Fibroblast of skin of right biceps (primary cell): ENCODE results near the gene PPP6R2.
"Not testable (repeated sequence)": the region's sequence is repeated elsewhere in the genome, so short reads cannot be mapped to it uniquely, and the experiment has no call there.

Experiments used
- DNase-seq: peaks from one replicate; pipeline ENCODE4 v3.0.0-alpha.2; 2013

Gene PPP6R2

DNA sequence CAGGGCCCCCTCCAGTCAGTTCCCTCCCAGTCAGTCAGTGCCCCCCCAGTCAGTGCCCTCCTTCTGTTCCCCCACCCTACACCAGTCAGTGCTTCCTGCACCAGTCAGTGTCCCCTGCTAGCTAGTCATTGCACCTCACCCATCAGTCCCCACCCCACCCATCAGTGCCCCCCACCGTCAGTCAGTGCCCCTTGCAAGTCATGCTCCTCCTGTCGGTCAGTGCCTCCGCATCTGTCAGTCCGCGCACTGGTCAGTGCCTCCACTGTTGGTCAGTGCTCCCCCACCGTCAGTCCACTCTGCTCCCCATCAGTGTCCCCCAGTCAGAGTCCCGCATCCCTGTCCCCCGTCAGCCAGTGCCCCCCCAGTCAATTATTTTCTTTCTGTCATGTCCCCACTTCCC is 3.3 kb downstream of the PPP6R2 start:
- DNase-seq: no peak

DNA sequence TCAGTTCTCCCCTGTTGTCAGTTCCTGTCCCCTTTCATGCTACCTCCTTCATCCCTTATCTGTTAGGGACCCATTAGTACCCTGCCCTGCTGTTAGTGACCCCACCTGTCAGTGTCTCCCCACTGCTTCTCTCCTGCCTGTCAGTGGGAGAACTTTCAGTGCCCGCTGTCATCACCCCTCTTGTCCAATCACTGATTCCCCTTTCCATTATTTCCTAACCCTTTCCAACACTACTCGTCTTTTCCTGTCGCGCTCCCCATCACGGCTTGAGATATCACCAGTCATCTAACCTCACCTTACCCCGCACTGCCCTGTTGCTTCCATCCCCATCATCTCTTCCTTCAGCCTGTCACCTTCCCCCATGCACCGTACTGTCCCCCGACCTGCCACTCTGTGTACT is 4.0 kb downstream of the PPP6R2 start:
- DNase-seq: no peak

DNA sequence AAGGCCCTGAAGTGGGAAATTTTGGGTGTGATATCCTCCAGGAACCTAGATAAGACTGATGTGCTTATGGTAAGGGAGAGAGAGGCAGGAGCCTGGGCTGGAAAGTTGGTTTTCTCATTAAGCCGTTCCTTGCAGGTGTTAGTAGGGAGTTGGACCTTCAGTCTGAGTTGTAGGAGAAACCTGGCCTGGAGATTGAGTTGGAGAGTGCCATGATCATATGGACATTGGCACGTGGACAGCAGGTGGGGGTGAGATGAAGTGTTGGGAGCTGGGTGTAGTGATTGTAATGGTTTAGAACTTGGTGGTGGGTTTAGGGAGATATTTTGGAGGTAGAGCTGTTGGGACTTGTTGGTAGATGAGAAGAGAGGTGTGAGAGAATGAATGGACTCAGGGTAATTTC is 4.9 kb downstream of the PPP6R2 start:
- DNase-seq: no peak

DNA sequence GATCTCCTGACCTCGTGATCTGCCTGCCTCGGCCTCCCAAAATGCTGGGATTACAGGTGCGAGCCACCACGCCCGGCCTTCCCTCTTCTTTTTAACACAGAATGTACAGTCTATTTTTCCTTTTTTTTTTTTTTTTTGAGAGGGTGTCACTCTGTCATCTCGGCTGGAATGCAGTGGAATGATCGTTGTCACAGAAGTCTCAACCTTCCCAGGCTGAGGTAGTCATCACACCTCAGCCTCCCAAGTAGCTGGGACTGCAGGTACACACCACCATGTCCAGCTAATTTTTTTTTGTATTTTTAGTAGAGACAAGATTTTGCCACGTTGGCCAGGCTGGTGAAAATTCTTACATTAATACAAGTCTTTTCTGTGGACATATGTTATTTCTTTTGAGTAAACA is 13.1 kb downstream of the PPP6R2 start:
- no peak for DNase-seq

DNA sequence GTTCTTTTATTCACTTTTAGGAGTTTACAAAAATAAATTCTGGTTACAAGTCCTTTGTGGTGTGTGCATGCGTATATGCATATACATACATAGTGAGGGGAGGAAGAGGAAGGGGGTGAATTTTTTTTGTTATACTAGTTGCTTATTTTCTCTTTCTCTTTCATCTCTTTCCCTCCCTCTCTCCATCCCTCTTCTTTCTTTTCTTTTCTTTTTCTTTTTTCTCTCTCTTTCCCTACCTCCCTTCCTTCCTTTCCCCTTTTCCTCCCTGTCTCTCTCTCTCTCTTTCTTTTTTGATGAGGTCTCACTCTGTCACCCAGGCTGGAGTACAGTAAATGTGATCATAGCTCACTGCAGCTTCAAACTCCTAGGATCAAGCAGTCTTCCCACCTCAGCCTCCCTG is 14.1 kb downstream of the PPP6R2 start:
- DNase-seq: no peak

DNA sequence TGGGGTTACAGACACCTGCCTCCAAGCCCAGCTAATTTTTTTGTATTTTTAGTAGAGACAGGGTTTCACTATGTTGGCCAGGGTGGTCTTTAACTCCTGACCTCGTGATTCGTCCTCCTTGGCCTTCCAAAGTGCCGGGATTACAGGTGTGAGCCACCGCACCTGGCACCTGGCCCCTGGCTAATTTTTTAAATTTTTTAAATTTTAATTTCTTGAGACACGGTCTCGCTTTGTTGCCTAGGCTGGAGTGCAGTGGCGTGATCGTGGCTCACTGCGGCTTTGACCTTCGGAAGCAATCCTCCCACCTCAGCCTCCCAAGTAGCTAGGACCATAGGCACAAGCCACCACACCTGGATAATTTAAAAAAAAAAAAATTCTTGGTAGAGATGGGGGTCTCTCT is 14.6 kb downstream of the PPP6R2 start:
- DNase-seq: no peak

DNA sequence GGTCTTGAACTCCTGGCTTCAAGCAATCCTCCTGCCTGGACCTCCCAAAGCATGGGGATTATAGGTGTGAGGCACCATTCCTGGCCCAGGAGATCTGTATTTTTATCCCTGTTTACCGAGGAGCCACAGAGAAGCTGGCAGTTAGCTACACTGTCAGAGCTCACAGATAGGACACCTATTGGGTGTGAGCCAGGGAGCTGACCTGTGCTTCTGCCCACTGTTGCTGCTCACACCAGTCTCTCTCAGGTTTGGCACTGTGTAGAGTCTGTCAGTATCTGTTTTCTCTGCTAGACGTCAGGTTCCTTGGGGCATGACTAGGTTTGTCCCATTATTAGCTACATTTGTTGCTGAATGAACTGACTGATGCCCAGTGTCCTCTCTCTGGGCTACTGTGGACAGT is 17.5 kb downstream of the PPP6R2 start:
- DNase-seq: no peak

DNA sequence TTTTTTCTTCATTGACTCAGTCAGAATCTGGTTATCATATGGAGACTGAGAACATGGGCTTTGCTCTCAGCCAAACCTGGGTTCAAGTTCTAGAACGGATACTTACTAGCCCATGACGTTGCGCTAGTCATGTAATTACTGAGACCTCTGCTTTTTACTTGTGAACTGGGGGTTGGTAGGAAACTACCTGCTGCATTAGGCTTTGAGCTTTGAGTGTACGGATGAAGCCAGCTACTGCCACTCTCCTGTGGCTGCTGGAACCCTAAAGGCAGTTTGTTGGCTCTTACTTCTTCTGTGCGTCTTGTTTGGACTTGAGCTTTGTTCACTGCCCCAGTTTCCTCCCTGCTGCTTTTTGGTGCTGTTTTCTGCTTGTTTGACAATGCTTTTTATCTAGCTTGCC is 18.1 kb downstream of the PPP6R2 start:
- no peak for DNase-seq

DNA sequence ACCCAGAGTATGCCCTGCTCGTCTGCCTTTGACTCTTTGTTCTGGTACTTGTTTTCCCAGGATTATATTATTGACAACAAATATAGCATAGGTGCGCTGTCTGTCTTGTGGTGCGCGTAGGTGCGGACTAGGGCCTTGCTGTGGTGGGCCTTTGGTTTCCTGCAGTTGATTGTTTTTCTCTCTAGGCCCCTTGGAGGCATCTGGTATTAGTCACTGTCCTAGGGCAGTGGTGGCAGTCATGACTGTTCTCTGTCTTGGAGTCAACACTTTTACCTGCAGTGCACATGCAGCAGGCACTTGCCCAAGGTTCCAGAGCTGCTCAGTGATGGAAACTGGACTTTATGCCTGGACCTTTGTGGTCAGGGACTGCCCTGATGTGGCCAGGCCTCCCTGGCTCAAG is 18.6 kb downstream of the PPP6R2 start:
- DNase-seq: no peak

DNA sequence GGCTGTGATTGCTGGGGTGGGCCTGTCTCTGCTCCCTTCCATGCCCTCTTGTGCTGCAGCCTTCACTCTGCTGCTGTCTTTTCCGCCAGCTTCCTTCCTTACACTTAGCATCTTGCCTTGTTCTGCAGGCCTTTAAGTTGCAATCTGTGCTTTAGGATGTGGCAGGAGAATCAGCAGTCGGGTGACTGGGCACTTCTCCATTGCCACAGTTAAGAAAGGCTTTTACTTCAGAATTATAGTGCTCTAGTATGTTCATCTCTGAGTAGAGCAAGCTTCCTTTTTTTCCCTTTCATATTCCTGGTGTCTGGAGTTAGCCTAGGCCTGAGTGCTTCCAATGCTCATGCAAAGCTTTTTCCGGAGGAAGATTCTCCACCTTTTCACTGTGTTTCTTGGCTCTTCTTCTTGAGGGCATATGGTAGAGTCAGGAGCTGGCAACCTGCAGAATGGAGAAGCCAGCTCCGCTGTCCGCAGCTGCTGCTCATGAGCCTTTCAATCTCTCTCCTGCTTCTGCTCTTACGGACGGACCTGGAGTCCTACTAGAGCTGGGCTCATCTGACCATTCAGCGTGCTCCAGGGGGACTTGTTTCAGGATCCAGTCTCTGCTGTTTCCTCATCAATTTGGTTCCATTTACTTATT is 20.2 kb downstream of the PPP6R2 start:
- no peak for DNase-seq

DNA sequence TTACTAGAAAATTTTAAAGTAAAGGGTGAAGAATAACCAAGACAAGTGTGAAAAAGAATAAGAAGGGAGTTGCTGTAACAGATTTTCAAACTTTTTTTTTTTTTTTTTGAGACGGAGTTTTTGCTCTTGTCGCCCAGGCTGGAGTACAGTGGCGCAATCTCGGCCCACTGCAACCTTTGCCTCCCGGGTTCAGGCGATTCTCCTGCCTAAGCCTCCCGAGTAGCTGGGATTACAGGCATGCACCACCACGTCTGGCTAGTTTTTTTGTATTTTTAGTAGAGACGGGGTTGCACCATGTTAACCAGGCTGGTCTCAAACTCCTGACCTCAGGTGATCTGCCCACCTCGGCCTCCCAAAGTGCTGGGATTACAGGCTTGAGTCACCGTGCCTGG is 20.7 kb downstream of the PPP6R2 start:
- DNase-seq: not testable (repeated sequence)

DNA sequence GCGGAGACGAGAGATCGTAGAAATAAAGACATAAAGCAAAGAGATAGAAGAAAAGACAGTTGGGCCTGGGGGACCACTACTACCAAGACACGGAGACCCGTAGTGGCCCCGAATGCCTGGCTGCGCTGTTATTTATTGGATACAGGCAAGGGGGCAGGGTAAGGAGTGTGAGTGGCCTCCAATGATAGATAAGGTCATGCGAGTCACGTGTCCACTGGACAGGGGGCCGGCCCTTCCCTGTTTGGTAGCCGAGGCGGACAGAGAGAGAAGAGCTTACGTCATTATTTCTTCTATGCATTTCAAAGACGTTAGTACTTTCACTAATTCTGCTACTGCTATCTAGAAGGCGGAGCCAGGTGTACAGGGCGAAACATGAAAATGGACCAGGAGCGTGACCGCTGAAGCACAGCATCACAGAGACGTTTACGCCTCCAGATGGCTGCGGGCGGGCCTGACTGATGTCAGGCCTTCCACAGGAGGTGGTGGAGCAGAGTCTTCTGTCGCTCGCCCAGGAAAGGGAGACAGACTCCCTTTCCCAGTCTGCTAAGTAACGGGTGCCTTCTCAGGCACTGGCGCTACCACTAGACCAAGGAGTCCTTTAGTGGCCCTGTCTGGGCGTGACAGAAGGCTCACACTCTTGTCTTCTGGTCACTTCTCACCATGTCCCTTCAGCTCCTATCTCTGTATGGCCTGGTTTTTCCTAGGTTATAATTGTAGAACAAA is 24.8 kb downstream of the PPP6R2 start:
- DNase-seq: no peak

DNA sequence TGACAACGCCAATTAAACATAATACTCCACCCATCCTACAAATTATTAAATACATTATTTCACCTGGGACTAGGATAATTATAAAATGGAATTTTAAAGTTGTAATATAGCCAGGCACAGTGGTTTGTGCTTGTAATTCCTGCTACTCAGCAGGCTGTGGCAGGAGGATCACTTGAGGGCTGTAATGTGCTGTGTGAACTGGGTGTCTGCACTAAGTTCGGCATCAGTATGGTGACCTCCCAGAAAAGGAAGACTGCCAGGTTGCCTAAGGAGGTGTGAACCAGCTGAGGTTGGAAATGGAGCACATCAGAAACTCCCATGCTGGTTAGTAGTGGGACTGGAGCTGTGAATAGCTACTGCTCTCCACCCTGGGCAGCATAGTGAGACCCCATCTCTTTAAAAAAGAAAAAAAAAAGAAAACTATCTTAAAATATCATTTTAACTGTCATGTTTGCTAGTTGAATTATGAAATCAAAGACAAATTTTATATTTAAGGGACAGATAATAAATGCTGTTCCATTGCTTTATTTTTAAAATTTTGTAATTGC is 28.0 kb downstream of the PPP6R2 start:
- no peak for DNase-seq

DNA sequence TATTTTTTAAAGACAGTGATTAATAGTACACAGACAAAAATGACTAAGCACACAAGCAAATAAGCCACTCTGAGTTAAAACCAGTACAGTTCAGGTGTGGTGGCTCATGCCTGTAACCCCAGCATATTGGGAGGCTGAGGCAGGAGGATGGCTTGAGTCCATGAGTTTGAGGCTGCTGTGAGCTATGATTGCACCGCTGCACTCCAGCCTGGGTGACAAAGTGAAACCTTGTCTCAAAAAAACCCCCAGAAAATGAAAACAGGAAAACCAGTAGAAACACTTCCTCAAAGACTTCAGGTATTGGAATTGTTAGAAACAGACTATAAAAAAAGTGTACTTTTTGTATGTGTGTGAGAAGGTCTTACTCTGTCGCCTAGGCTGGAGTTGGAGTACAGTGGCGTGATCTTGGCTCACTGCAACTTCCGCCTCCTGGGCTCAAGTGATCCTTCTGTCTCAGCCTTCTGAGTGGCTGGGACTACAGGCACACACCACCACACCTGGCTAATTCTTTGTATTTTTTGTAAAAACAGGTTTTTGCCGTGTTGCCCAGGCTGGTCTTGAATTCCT is 33.0 kb downstream of the PPP6R2 start:
- DNase-seq: no peak

DNA sequence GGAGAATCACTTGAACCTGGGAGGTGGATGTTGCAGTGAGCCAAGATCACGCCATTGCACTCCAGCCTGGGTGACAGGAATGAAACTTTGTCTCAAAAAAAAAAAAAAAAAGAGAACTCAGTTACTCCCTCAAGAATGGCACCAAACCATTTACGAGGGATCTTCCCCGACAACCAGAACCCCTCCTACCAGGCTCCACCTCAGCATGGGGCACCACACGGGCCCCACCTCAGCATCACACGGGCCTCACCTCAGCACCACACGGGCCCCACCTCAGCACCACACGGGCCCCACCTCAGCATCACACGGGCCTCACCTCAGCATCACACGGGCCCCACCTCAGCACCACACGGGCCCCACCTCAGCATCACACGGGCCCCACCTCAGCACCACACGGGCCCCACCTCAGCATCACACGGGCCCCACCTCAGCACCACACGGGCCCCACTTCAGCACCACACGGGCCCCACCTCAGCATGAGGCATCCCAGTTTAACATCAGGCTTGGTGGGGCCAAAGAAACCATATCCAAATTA is 38.0 kb downstream of the PPP6R2 start:
- not testable (repeated sequence) for DNase-seq

DNA sequence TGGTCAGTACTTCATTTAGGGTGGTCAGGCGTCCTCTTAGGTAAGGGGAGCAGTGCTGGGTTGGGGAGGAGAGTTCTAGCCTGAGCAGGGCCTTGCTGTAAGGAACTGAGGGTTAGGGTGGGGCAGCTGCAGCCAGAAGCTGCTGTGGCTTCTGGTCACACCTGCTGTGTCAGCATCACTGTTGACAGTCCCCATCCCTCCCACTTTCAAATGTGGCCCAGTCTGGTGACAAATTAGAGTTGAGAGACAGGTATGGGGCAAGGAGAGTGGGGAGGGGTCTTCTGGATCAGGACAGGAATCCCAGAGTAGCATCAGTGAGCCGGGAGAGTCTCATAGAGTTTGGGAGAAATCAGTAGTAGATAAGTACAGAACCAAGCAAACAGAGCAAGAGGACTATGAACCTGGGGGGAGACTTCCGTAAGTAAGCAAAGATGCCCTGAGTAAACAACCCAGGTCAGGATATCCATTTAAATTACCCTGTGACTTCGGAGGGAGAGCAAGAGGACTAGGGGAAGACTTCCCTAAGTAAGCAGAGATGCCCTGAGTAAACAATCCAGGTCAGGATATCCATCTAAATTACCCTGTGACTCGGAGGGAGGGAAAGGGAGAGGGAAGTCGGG is 53.7 kb downstream of the PPP6R2 start:
- DNase-seq: peak; percentile 9

DNA sequence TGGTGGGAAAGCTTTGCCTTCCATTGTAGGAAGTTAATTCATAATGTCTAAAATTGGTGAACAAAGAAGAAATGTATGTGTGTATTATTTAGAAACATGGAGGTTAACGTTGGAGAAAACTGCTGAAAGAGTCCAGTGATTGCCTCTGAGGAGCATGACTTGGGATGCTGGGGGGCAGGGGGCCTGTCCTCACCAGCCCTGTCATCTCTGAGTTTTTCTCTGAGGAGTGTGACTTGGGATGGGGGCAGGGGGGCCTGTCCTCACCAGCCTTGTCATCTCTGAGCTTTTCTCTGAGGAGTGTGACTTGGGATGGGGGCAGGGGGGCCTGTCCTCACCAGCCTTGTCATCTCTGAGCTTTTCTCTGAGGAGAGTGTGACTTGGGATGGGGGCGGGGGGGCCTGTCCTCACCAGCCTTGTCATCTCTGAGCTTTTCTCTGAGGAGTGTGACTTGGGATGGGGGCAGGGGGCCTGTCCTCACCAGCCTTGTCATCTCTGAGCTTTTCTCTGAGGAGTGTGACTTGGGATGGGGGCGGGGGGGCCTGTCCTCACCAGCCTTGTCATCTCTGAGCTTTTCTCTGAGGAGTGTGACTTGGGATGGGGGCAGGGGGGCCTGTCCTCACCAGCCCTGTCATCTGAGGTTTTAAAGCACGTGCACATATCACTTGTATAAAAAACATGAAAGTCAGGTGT is 54.4 kb downstream of the PPP6R2 start:
- peak; percentile 22 for DNase-seq

DNA sequence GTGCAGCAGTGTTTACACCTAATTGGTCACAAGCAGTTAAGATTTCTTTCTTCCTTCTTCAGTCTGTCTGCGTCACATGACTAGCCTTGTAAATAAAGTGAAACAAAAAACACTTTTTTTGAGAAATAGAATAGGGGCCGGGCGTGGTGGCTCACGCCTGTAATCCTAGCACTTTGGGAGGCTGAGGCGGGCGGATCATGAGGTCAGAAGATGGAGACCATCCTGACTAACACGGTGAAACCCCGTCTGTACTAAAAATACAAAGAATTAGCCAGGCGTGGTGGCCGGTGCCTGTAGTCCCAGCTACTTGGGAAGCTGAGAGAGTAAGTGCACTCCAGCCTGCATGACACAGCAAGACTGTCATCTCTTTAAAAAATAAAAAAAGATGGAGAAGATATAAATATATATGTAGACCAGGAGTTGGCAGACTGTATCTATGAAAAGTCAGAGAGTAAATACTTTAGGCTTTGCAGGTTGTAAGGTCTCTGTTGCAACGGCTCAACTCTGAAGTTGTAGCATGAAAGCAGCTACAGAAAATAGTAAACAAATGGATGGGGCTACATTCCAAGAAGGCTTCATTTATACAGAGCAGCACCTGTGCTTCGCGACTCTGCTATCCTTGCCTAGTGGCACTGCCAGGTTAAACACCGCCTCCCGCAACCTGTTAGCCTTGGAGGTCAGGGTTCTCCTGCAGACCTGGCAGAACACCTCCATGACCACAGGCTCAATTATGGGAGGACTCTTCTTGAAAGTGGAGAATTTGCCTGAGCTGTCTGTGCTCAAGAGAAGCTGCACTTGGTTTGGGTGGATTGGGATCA is 55.9 kb downstream of the PPP6R2 start:
- DNase-seq: no peak

DNA sequence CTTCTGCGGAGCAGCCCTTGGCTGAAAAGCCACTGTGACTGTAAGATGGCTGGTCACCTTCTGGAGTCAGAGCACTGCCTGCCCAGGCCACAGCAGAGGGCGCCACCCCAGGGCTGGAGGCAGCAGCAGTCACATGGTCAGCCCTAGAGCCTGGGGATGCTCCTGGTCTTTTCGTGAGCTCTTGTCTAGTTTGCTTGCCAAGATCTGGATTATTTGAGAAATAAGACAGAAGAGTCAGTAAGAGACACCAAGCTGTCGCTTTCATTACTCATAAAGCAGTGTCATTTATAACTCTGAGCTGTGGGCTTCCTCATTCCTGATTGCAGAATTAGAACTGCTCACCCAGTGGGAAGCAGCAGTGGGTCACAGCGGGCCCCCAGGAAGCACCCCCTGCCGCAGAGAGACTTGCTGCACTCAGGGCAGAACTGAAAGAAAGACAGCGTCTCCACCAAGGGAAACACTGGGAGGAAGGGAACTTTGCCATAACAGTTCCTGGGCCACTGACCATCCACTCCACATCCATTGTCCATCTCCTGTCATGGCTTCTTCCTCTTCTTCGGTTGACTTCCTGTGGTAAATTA is 56.7 kb downstream of the PPP6R2 start:
- DNase-seq: peak; percentile 10

DNA sequence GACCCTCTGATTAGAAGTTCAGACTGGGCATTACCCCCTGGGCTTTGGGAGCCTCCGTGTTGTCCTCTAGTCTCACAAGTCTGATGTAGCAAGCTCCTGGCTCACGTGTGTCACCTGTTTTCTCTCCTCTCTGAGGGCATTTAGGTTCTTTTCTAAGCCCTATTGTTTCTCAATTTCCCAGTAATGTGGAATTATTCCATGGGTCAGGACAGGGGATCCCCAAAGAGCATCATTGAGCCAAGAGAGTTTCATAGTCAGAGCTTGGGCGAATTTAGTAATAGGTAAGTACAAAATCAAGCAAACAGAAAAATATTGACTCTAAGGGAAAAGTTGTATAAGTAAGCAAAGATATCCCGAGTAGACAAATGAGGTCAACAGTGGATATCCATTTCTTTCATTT is 57.3 kb downstream of the PPP6R2 start:
- no peak for DNase-seq

DNA sequence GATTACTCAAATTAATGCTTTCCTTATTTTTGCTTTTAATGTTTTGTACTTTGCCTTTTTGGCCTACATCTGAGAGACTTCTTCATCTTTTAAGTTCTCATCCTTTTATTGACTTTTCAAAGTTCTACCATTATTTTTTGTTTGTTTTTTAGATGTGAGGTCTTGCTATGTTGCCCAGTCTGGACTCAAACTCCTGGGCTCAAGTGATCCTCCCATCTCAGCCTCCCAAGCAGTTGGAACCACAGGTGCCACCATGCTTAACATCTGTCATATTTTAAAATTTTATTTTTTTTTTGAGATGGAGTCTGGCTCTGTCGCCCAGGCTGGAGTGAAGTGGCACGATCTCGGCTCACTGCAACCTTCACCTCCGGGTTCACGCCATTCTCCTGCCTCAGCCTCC is 57.8 kb downstream of the PPP6R2 start:
- DNase-seq: no peak

DNA sequence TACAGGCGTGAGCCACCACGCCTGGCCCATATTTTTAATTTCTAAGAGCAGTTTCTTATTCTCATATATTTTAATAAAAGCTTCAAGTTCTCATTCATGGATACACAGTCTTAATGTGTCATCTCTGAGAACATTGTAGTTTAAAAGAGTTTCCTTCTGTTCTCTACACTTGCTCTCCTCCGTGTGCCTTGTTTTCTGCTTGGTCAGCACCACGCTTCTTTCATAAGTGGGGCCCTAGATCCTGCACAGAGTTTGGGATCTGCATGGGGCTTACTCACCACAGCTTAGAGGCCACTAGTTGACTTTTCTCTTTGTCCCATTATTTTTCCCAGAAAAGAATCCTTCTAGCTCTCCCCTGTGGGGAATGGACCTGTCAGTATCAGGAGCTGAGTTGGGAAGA is 58.8 kb downstream of the PPP6R2 start:
- no peak for DNase-seq
